Fibroblast of skin of left biceps (primary cell): ENCODE results near the gene NANOG.
"Not testable (repeated sequence)": the region's sequence is repeated elsewhere in the genome, so short reads cannot be mapped to it uniquely, and the experiment has no call there.

Source experiments
- DNase-seq, 2 experiments: peaks; one replicate each; pipeline ENCODE4 v3.0.0-alpha.2; 2013; ENCODE audit warnings: low read depth in 2 of 2

Gene NANOG

DNA sequence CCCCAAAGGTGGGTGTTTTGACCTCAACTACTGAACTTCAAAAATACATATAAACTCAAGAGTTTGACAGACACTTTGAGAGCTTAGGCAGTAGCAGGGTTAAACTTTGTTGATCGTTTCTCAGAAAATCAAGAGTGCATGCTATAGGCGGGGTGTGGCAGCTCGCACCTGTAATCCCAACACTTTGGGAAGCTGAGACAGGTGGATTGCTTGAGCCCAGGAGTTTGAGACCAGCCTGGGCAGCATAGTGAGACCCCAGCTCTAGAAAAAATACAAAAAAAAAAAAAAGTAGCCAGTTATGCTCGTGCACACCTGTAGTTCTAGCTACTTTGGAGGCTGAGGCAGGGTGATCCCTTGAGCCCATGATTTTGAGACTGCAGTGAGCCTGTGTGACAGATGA is 12.3 kb downstream of the NANOG start:
- DNase-seq, result no peak

DNA sequence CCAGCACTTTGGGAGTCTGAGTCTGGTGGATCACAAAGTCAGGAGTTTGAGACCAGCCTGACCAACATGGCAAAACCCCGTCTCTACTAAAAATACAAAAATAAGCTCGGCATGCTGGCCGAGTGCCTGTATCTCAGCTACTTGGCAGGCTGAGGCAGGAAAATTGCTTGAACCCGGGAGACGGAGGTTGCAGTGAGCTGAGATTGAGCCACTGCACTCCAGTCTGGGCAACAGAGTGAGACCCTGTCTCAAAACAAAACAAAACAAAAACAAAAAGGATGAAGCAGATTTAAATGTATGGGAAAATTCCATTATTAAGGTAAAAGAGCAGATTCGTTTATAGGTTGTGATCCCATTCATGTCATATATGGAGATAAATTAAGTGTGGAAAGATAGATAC is 17.1 kb downstream of the NANOG start:
- not testable (repeated sequence) for DNase-seq

DNA sequence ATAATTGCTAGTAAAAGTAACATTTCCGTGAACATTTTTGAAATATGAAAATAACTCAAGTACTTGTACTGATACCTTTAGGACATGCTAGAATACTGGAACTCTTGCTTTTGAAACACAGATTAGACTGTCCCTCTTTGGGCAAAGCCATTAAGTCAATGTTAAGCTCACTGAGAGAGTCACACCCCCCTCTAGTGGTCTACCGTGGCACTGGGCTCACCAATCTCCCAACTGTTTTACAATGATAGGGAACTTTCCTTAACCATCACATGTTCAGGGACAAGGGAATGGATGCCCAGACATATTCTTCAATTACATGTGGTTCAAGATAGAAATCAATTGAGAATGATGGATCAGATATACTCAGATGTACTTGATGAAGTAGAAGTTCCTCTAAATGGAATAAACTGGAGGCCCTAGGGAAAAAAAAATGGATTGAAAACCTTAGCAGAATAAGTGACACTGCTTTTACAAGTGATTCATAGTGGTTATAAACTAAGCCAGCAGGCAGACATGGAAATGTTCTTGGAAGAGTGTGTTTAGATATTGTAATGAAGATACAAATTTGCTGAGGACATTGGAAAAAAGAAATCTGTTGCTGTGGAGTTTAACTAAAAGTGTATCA is 17.8 kb downstream of the NANOG start:
- peak; percentile 26 to 28 for DNase-seq

DNA sequence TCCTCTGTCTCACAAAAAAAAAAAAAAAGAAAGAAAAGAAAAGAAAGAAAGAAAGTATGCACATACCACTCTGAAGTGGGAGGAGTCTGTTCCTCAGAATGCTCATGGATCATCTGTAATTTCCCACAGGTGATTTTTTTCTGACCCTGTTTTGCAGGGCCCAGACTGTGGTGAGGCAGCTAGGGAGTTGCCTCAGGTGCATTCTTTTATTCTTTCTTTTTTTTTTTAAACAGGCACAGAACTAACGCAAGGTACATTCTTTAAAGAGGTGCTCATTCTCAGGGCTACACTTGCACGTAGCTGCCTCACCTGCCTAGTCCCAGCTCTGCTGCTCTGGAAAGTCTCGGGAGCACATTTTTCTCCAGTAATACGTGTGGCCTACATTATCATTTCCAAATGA is 36.6 kb downstream of the NANOG start:
- not testable (repeated sequence) for DNase-seq

DNA sequence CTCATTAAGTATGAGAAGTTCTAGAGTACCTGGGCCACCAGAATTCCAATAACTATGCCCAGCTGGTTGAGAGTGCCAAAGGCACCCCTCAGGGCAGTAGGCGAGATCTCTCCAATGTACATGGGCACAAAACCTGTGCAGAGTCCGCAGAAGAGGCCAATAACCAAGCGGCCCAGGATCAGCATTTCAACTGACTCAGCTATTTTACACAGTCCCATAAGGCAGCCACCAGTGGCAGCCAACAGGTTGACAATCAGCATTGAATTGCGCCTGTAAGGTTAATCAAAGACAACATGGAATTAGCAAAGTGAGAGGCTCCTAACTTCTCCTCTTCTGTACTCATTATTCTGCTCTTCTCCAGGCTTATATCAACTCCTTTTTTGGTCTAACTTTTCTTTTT is 40.5 kb downstream of the NANOG start:
- DNase-seq, result not testable (repeated sequence)

DNA sequence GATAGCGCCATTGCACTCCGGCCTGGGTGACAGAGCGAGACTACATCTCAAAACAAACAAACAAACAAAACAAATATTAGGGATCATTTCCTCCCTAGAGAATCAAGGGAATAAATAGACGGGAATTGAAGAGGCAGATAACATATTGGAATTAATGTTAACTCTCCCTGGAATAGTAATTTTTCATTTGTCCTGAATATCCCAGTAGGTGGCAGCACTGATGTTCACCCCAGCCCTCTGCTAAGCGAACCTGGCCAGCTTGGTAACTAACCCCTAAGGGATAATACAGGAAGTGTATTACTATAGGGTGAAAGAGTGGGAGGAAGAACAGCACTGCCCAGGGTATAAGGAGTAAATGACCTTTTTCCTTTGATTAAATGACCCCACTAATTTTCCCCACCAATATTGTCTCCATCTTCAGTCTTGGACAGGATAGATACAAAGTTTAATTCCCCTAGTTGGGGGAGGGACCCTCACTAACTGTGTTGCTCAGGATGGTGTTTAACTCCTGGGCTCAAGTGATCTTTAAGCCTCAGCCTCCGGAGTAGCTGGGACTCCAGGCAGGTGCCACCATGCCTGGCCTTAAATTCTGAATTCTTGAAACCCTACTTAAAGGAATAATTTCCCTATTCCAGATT is 43.0 kb downstream of the NANOG start:
- DNase-seq, result peak in 1 of 2 experiments; percentile 26

DNA sequence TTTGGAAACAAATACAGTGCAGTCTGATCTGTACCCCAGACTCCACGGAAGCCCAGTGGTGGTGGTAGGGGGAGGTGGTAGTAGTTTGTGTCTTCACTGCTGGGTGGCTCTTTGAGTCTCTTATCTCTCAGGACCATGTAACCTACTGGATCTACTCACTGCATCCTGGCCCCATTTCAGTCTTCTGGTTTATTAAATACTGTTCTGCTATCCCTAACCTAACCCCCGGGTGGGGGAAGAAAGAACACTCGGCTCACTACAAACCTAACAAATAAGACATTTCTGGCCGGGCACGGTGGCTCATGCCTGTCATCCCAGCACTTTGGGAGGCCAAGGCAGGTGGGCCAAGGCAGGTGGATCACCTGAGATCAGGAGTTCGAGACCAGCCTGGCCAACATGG is 44.0 kb downstream of the NANOG start:
- not testable (repeated sequence) for DNase-seq

DNA sequence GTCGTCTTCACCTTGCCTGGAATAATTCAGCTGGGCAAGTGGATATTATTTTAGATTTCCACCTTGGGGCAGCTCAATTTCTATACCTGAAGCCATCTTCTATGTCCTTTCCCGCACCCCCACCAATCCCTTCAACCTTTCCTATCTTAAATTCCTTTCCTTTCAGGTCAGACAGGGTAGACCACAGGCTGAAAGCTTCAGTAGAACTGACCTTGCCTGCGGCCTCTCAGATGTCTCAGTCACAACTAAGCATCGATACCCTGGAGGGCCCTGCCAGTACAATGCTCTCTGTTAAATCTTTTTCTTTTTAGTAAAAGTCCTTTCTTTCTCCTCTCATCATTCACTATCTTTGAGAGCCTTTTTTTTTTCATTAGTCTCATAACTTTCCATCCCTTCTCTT is 44.6 kb downstream of the NANOG start:
- no peak for DNase-seq

DNA sequence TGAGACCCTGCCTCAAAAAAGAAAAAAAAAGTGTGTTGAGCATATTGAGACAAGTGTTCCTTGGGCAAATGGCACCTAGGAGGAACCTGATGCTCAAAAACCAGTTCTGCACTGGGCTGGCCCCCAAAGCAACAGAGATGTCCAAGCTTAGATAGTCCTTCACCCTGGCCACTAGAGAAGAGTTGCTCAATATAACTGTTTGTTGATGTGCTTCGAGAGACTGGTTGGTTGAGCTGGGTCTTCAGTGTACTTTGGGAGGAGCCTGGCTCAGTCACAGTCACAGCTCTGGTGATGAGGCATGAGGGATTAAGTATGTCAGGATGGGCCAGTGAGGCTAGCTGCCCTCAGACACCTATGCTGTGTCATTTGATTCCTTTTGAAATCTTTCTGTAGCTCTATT is 45.5 kb downstream of the NANOG start:
- DNase-seq, result no peak

DNA sequence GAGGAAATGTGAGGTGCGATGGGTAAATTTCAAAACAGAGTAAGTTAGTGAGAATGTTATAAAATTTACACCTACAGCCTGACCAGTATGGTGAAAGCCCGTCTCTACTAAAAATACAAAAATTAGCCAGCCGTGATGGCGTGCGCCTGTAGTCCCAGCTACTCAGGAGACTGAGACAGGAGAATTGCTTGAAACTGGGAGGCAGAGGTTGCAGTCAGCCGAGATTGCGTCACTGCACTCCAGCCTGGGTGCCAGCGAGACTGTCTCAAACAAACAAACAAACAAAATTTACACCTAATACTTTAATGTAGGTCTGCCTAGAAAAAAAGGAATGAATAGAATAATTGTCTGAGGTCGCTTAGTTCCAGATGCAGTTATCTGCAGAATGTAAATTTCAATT is 45.9 kb downstream of the NANOG start:
- no peak for DNase-seq

DNA sequence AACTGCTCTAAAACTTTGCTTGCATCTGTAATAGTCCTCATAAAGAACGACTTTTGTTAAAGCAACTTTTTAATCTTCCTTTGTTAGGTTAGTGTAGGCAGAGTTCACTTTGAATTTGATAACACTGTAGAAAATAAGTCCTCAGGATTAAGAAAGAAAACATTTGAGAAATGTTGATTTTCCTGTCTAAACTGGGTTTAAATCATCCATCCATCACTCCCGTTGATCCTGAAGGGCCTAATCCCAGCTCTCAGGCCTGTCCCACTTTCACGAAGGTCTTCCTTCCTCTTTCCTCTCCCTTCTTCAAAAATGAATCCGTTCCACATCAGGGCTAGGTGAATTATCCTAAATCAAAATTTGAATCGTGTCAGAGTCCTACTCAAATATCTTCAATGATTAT is 46.6 kb downstream of the NANOG start:
- DNase-seq, result no peak

DNA sequence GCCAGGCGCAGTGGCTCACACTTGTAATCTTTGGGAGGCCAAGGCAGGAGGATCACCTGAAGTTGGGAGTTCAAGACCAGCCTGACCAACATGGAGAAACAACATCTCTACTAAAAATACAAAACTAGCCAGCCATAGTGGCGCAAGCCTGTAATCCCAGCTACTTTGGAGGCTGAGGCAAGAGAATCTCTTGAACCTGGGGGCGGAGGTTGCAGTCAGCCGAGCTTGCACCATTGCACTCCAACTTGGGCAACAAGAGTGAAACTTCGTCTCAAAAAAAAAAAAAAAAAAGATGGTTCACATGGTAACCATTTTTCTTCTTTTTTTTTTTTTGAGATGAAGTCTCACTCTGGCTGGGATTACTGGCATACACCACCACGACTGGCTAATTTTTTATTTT is 48.2 kb downstream of the NANOG start:
- no peak for DNase-seq

DNA sequence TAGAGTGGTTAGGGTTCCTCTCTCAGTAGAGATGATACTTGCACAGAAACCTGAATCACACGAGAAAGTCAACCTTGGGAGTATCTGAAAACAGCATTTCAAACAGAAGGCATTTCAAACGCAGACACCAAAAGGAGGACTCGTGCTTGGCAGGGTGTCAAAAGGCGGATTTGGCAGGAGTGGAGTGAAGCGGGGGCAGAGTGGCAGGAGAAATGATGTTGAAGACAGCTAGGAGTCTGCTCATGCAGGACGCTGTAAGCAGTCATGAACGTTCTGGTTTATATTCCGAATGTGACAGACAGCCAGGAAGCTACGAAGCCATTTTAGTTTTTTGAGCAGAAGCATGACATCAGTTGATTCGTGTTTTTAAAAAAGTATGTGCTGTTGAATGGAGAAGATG is 50.0 kb downstream of the NANOG start:
- DNase-seq, result not testable (repeated sequence)

DNA sequence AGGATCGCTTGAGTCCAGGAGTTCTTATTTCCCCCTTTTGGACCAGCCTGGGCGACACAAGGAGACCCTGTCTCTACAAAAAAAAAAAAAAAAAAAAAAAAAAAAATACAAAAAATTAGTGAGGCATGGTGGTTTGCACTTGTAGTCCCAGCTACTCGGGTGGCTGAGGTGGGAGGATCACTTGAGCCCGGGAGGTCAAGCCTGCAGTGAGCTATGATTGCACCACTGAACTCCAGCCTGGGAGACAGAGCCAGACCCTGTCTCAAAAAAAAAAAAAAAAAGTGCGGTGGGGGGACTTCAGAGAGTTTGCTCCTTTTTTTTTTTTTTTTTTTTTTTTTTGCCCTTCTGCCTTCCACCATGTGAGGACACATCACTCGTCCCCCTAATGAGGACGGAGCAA is 50.6 kb downstream of the NANOG start:
- not testable (repeated sequence) for DNase-seq

DNA sequence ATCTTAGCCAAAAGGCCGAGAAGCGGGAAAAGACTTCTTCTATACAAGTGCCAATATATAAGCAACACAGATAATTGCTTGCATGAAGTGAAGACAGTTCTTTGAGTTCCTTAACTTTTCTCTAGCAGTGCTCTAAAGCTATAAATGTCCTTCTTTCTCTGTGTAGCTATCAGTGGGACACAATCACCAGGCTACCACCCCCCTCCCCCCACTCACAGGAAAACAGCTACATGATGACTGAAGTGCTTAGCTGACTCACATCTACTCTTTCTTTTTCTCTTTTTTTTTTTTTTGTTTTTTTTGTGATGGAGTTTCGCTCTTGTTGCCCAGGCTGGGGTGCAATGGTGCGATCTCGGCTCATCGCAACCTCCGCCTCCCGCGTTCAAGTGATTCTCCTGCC is 53.2 kb downstream of the NANOG start:
- DNase-seq, result not testable (repeated sequence)

DNA sequence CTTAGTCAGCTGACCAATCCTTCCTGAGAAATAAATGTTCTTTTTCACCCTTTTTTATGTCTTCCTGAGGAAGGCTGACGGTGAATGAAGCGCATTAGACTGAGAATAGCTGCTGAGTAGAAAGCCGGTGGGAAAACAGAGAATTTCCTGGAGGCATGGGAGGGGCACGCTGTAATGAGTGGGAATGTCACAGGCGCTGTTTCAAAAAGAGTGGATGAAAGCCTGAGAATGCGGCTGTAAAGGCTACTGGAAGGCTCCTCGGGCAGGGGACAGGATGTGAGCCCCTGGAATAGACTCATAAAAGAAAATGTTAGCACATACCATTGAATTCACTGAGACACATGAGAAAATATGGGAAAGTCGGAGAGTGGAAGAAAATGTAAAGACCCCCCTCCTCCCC is 53.9 kb downstream of the NANOG start:
- not testable (repeated sequence) for DNase-seq

DNA sequence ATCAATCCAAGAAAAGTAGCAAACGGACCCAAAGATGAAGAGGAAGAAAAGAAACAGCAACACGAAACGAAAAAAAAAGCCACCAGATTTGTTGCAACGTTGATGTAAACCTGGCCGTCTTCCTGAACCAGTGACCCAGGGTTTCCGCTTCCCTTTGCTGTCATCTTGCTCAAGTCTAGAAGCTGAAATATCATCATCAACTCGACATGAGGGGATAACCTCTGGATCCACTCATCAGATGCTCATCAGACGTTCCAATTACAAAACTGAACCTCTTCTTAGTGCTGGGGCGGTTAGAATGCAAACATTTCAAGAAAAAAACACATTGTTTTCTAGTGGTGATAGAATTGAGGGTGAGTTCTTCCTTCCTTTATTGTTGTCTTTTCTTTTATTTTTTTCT is 54.4 kb downstream of the NANOG start:
- DNase-seq, result not testable (repeated sequence)

DNA sequence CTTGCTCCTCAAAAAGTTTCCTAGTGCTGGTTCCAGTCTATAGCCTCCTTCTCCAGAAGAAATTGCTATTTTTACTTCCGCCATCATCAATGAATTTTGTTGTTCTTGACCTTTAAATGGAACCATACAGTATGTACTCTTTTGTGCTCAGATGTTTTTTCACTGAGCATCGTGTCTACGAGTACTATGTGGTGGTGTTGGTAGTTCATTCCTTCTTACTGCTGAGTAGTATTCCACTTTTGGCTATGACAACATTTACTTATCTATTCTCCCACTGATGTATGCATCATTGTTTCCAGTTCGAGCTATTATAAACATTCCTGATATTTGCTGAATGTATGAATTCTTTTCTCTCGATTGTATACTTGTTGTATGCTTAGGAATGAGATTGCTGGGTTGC is 54.9 kb downstream of the NANOG start:
- no peak for DNase-seq

DNA sequence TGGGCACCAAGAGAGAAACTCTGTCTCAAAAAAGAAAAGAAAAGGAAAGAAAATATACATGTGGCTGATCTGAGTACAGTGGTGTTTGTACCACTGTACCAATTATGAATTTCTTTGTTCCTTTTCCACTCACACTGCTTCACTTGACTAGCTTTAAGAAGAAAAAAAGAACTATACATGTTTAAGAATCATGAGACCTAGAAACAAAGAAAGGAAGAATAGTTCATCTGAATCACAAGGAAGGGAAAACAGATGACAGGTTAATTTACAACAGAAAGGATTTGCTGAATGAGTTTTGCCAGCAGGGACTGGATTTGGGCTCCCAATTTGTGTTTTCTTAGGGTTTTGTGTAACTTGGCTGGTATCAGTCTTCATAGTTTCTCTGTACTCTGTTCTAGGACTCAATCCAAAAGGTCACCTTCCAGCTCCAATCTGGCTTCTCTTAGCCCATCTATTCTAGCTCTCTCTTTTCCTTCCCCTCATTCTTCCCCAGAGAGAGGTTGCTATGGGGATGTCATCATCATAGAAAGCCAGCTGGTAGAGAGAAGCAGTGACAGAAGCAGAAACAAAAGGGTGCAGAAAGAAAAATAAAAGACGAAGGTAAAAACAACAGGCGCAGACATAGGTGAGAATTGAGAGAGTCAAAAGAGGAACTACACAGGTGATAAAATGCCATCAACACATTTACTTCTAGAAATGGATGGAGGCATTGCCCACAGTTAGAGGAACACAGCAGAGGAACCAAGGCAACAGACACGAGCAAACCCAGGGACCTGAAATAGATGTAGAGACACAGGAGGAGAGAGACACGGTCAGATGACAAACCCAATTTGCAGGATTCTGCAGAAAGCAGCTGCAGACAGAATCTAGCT is 58.3 kb downstream of the NANOG start:
- DNase-seq, result not testable (repeated sequence)

DNA sequence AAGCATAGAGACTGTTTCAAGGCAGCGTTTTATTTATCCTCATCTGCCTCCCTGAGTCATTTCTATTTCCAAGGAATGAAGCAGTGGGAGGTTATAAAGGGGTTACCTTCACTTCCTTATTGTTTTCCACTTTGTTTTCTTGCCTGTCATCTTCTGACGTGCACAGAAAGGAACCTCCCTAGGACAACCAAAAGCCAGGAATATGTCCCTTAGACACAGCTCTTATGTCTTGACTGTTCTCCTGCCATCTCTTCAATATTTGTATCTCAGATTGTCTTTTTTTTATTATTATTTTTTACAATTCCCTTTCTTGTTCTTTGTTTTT is 58.9 kb downstream of the NANOG start:
- not testable (repeated sequence) for DNase-seq
